Endothelial cell of umbilical vein (primary cell): ENCODE data around the gene FLT4. TPM values are rescaled to one million over a fixed set of nuclear protein-coding genes. Genes with fewer than 3 reads are reported as not detected.

Source experiments
- BruUV-seq: library from RNA; stranded (reverse); fragments of 400-500 nt; replicated peaks from 2 replicates; lab custom pipeline; 2021; lab: Mats Ljungman, UMichigan
- CTCF ChIA-PET: fragments of 300-600, 350-600 bp; sonication (Branson Sonifier 250); formaldehyde crosslinking; loops from one replicate; lab custom pipeline; 2021; ENCODE audit warnings: antibody characterized with exemption, inconsistent platforms; lab: Charles Lee
- POLR2A ChIA-PET: fragments of 300-600, 350-600 bp; sonication (Branson Sonifier 250); formaldehyde crosslinking; loops from one replicate; lab custom pipeline; 2021; ENCODE audit warnings: antibody characterized with exemption, inconsistent platforms; lab: Charles Lee
- DNase-seq: peaks from one replicate; pipeline ENCODE4 v3.0.0-alpha.2; 2011; ENCODE audit warnings: low read depth, low spot score
- FAIRE-seq: peaks from 2 replicates; lab custom pipeline; 2011; peaks lifted over from hg19 to GRCh38; lab: Jason Lieb, UNC
- H2AFZ ChIP-seq: 2 replicates; pipeline ENCODE4 v1.6.0; 2012; ENCODE audit warnings: low read depth, low read length, control low read depth, inconsistent platforms
- H3K27ac ChIP-seq: 2 replicates; pipeline ENCODE4 v1.5.1; 2011; ENCODE audit warnings: low read depth, mild to moderate bottlenecking, control low read depth, low read length, moderate library complexity; ENCODE audit not compliant: insufficient read depth
- H3K27me3 ChIP-seq, 2 experiments: 2 replicates each; pipeline versions ENCODE4 v1.6.0 to v1.6.1; 2011; ENCODE audit warnings: low read length in 2 of 2, mixed read lengths in 1 of 2; ENCODE audit not compliant: control insufficient read depth in 2 of 2, insufficient read depth in 2 of 2
- H3K36me3 ChIP-seq, 2 experiments: 2 replicates in 1 of 2; 3 replicates in 1 of 2; pipeline ENCODE4 v1.5.1; 2011; ENCODE audit warnings: low read length in 2 of 2, mild to moderate bottlenecking in 1 of 2, moderate library complexity in 1 of 2; ENCODE audit not compliant: control insufficient read depth in 2 of 2, insufficient read depth in 2 of 2; ENCODE audit errors: extremely low read depth in 1 of 2
- H3K4me1 ChIP-seq: 3 replicates; pipeline ENCODE4 v1.5.1; 2011; ENCODE audit warnings: mild to moderate bottlenecking, low read length; ENCODE audit not compliant: control insufficient read depth, insufficient read depth; ENCODE audit errors: extremely low read depth
- H3K4me2 ChIP-seq: 2 replicates; pipeline ENCODE4 v1.6.1; 2011; ENCODE audit warnings: low read length, control low read depth, mixed read lengths; ENCODE audit not compliant: insufficient read depth
- H3K4me3 ChIP-seq, 3 experiments: fragments of 200-600 bp in 1 of 3; sonication (generic), shearing (Covaris generic) in 1 of 3; replicated peaks in 1 of 3; 2 replicates each; pipeline ENCODE4 v1.5.1; 2011 to 2016; ENCODE audit warnings: control low read depth in 3 of 3, low read length in 3 of 3, mild to moderate bottlenecking in 2 of 3, inconsistent platforms in 1 of 3, low read depth in 1 of 3, moderate library complexity in 1 of 3; ENCODE audit not compliant: insufficient read depth in 1 of 3
- H3K79me2 ChIP-seq: 2 replicates; pipeline ENCODE4 v1.6.0; 2012; ENCODE audit warnings: low read length, inconsistent platforms; ENCODE audit not compliant: control insufficient read depth, insufficient read depth
- H3K9ac ChIP-seq: replicated peaks from 2 replicates; pipeline ENCODE3; 2011; ENCODE audit warnings: low read length, control low read depth; ENCODE audit not compliant: insufficient read depth; ENCODE audit errors: extremely low read depth
- H3K9me1 ChIP-seq: replicated peaks from 3 replicates; pipeline ENCODE4 v1.6.0; 2011; ENCODE audit warnings: mild to moderate bottlenecking, low read length; ENCODE audit not compliant: control insufficient read depth, insufficient read depth; ENCODE audit errors: extremely low read depth
- H3K9me3 ChIP-seq: replicated peaks from 2 replicates; pipeline ENCODE4 v1.5.1; 2012; ENCODE audit warnings: low read length, inconsistent platforms; ENCODE audit not compliant: control insufficient read depth, insufficient read depth
- H4K20me1 ChIP-seq: replicated peaks from 2 replicates; pipeline ENCODE3; 2011; ENCODE audit warnings: mild to moderate bottlenecking, low read length; ENCODE audit not compliant: control insufficient read depth, insufficient read depth; ENCODE audit errors: extremely low read depth
- CTCF ChIP-seq, 2 donors: IDR thresholded peaks; 1 replicate in 1 of 2; 2 replicates in 1 of 2; pipeline ENCODE4 v1.5.1; 2011; ENCODE audit warnings: low read length in 2 of 2, mild to moderate bottlenecking in 2 of 2, moderate library complexity in 2 of 2, control low read depth in 1 of 2, inconsistent platforms in 1 of 2, low read depth in 1 of 2; ENCODE audit not compliant: insufficient read depth in 1 of 2; ENCODE audit errors: extremely low read depth in 1 of 2
- EZH2 ChIP-seq: IDR thresholded peaks from 2 replicates; pipeline ENCODE4 v1.6.1; 2012; ENCODE audit warnings: borderline replicate concordance, low read depth, mild to moderate bottlenecking, moderate library complexity, low read length, inconsistent platforms; ENCODE audit not compliant: severe bottlenecking
- FOS ChIP-seq: IDR thresholded peaks from 2 replicates; pipeline ENCODE4 v1.6.1; 2011; ENCODE audit warnings: mild to moderate bottlenecking, low read length, moderate library complexity, borderline replicate concordance; ENCODE audit not compliant: insufficient read depth
- GATA2 ChIP-seq: IDR thresholded peaks from 2 replicates; pipeline ENCODE4 v1.7.0; 2011; ENCODE audit warnings: low read depth, mild to moderate bottlenecking, moderate library complexity, mixed read lengths, low read length; ENCODE audit not compliant: insufficient read length, insufficient read depth
- JUN ChIP-seq: IDR thresholded peaks from 2 replicates; pipeline ENCODE4 v1.6.1; 2011; ENCODE audit warnings: borderline replicate concordance, low read depth; ENCODE audit not compliant: insufficient read length, insufficient read depth
- MYC ChIP-seq: IDR thresholded peaks from one replicate; pipeline ENCODE4 v1.6.1; 2011; ENCODE audit warnings: mild to moderate bottlenecking, low read depth, low read length
- POLR2A ChIP-seq: IDR thresholded peaks from 2 replicates; pipeline ENCODE4 v1.6.1; 2012; ENCODE audit warnings: low read depth, mild to moderate bottlenecking, control low read depth, low read length
- POLR2AphosphoS5 ChIP-seq: IDR thresholded peaks from 2 replicates; pipeline ENCODE4 v1.6.1; 2012; ENCODE audit warnings: low read depth, mild to moderate bottlenecking, control low read depth, low read length, moderate library complexity; ENCODE audit not compliant: insufficient read depth
- dilution Hi-C: fragments of 300-500 bp; cut with MboI; formaldehyde crosslinking; loops from one replicate; pipeline ENCODE4 v1.15.0; 2019; ENCODE audit warnings: low sequenced_read_pairs; ENCODE audit not compliant: extremely low pct_ligation_motif_present
- intact Hi-C: fragments of 100-400 bp; cut with micrococcal nuclease; formaldehyde crosslinking; loops from one replicate; pipeline ENCODE4 v1.10.0; 2022
- polyA plus RNA-seq, 4 experiments: library from polyadenylated mRNA; depleted of rRNA in 3 of 4; stranded (reverse) in 3 of 4; unstranded in 1 of 4; fragments of >200 nt; gene quantifications; 2 replicates each; pipeline versions ENCODE4 v1.2.1 to v1.2.3, GENCODE V29; 2011 to 2012; ENCODE audit warnings: missing spikeins in 1 of 4
- total RNA-seq: library from RNA; stranded (reverse); gene quantifications from 2 replicates; pipeline ENCODE4 v1.2.3, GENCODE V29; 2021
- TF ChIP-seq, protein P1 (sequence below): IDR thresholded peaks from 2 replicates; pipeline ENCODE4 v1.6.1; 2011; ENCODE audit not compliant: insufficient read depth, insufficient read length

FLT4 gene
- total and polyA plus RNA-seq, 2 donors (not counting 3 experiments of a cell fraction or from before 2014, with no cell fraction given) = 44.4 to 71.5 TPM

DNA sequence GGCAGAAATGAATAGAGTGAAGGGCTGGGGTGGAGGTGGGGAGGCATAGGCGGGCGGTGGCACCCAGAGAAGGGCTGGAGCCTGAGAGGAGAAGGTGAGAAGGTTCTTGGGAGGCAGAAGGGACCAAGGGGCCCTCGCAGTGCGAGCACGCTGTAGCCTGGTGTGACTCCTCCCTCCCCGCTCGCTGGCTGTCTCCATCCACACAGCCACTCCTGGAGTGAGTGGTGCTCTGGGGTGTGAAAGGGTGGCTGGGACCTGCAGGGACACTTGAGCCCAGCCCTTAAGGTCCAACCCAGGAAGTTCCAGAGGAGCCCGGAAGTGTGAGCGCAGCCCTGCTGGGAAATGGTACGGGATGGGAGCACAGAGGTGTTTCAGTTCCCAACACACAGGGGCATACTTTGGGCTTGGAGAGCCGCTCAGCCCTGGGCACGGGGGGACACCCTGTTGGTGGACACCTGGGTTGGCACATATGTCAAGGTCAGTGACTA, 48.8 kb downstream of the FLT4 start:
- ChIA-PET CTCF (interaction anchor here (0.6 kb wide), 1 partner anchor 47 kb away, joined by 3 read pairs; no protein-coding TSS in a partner anchor), POLR2A (no interaction called here)
- Histone ChIP-seq H3K79me2 (no peaks in the 10 kb centered on the region), H3K27me3 (no peaks in the 10 kb centered on the region), H3K9ac (no peak overlapping the region), H3K27ac (no peak overlapping the region), H3K9me1 (no peaks in the 10 kb centered on the region), H3K4me1 (peaks cover 3% of the 10 kb centered on the region), H3K4me3 (no peak overlapping the region), H3K36me3 (no peaks in the 10 kb centered on the region), H2AFZ (no peak overlapping the region), H3K4me2 (no peak overlapping the region), H3K9me3 (no peaks in the 10 kb centered on the region), H4K20me1 (no peaks in the 10 kb centered on the region)
- intact Hi-C loops (no loop called here), dilution Hi-C loops (no loop called here)
- TF ChIP-seq GATA2 (no peak), POLR2AphosphoS5 (no peak), MYC (no peak), POLR2A (no peak), EZH2 (no peak), CTCF (IDR thresholded peaks at IDR 0.05; ENCODE audit: extremely low read depth in 1 of 2, insufficient read depth in 1 of 2, low read depth in 1 of 2, low read length in 2 of 2) (no peak), JUN (no peak), FOS (no peak)
- TF ChIP-seq, protein P1, sequence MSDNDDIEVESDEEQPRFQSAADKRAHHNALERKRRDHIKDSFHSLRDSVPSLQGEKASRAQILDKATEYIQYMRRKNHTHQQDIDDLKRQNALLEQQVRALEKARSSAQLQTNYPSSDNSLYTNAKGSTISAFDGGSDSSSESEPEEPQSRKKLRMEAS = no peak
- no peak for DNase-seq
- no TSS peak for BruUV-seq
- no peak for FAIRE-seq
